ENCODE measurements around the gene UBE2Q2.

The UBE2Q2 gene

DNA sequence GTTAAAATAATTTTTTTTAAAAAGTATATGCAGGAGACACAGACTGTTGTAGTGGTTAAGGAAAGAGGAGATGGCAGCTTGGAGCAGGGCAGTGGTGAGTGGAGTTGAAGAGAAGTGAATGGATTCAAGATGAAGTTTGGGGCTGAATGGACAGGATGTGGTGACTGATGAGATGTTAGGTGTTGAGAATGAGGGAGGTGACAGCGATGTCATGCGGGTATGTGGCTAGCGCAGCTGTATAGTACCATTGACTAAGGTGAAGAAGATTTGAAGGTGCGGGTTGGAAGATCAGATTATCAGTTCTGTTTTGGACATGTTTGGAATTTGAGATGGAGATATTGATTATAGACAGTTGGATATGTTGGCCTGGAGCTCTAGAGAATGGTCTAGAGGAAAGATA lies 80.5 kb downstream of the UBE2Q2 start:
- DNase-seq (ENCODE audit: low read depth, low spot score), result no peak

DNA sequence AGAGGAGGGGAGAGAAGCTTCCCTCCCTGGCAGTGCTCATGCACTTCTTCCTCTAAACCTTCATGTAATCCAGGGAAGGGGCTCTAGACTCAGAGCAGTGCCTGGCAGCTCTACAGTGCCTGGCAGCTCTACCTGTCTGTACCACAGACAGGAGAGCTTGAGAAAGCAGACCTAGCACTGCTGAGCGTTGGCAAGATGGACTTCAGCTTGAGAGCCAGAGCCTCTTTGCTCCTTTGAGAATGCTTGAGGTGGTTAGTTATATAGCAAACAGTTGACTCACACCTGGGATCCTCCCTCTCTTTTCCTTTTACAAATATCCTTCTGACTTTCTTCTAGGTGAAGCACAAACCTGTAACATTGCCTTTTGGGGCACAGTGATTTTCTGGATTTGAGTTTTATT lies 81.3 kb downstream of the UBE2Q2 start:
- DNase-seq (ENCODE audit: low read depth, low spot score), result no peak

GRCh38 chr15:75925440-75925839 lies 82.2 kb downstream of the UBE2Q2 start:
- no peak for DNase-seq (ENCODE audit: low read depth, low spot score)

DNA sequence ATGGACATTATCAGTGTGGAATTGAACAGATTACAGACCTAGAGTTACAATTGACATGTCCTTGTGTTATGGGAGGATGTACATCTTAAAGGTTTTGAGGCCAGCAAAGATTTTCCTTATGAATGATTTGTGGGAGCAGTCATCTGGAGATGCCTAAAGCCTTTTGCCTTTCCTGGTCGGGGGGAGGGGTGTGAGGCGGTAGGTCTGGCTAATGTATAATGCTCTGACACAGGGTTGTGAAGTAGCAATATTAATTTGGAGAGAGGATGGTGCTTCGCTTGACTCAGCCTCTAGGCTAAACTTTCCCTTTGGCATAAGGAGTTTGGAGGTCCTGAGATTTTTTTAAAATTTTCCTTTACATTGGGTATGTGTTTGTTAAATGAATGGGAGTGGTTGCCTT lies 83.7 kb downstream of the UBE2Q2 start:
- no peak for DNase-seq (ENCODE audit: low read depth, low spot score)

DNA sequence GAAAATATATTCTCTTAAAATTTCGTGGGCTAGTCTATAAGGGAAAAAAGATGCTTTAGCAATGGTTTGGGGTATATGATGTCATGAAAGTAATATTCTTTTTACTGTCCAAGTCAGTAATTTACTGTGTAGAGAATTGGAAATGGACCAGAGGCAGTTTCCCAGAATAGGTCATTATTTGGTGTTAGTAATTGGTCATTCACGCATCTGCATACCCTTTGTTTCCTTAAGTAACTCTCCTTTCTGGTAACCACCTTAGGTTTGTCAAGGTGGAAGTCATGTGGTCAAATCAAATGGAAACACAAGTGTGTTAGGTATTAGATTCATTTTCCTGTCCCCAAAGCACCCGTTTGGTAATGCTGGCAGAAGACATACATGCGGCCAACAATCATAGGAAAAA lies 84.4 kb downstream of the UBE2Q2 start:
- peak; percentile 67 for DNase-seq (ENCODE audit: low read depth, low spot score)

- peak; percentile 47 for DNase-seq (ENCODE audit: low read depth, low spot score)
Measured at GRCh38 chr15:75928680-75929608, 85.7 kb downstream of the UBE2Q2 start.

DNA sequence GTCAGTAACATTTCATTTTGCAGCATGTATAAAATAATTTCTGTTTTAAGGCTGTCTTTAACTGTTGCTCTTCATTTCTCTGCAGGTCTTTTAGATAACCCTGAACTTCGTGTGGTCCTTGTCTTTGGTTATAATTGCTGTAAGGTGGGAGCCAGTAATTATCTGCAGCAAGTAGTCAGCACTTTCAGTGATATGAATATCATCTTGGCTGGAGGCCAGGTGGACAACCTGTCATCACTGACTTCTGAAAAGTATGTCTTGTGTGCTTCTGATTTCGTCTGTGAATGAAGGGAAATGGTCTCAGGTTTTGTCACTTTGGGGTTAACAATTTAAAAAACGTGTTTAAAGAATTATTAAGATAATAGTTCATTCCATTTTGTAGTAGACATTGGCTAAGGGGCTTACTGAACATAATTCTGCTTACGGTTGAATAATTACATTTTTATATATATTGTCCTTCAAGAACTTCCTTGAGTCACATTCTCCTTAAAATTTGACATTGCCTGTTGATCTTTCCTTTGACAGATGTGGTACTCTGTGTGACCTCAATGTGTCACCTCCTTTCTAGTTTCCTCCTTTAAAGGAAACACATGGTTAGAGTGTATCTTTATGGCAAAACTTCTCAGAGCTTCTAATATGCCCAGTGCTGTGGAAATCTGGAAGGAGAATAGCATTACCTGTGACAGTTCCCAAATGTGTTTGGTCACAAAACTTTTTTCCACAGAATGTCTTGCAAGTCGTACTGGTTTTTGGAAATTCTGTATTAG lies 86.7 kb downstream of the UBE2Q2 start:
- DNase-seq (ENCODE audit: low read depth, low spot score), result no peak

DNA sequence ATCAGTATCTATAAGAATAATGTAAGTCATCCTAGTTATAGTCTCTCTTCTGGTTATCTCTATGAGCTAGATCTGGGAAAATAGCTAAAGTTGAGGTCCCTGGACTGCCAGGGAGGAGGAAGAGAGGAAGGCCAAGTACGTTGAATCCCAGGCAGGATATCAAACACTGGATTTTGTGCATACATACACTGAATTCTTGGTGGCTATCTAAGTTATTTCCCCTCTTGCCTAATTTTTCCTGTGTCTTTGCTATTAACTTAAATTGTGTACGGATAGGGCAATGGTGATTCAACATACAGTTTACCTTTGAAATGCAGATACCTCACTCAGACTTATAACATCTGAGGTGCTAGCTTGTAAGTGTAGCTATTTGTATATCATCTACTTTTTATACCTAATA lies 87.6 kb downstream of the UBE2Q2 start:
- no peak for DNase-seq (ENCODE audit: low read depth, low spot score)

DNA sequence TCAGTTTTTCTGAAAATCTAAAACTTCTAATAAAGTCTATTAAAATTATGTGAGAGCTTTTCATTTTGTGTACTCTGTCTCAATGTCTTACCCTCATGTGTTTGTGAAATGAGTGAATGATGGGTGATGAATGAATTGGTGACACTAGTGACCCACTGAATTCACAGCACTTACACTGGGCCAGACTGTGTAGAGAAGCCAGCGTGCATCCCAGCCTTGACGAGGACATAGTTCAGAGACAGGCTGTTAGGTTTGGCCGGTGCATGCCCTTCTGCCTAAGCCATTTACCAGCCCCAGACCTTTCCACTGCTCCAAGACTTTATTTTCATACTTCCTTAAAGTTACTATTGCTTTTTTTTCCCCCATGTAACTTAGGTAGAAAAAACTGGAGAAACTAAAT lies 99.2 kb downstream of the UBE2Q2 start:
- no peak for DNase-seq (ENCODE audit: low read depth, low spot score)

DNA sequence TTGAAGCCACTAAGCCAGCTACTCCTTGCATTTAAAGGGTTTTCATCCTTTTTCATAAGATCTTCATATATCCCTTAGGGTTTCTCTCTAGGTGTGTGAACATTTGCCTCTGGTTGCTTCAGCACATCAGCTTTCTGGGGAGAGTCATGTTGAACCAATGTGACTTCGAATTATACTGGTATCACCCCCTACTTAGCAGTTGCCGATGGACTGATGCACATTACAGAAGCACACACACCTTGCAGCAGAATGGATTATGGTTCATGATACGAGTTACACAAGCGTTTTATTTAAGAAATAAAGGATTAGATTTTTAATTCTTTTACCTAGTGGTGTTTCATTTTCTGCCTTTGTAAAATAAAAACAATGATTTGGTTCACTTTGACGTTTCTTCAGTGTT lies 100.0 kb downstream of the UBE2Q2 start:
- DNase-seq (ENCODE audit: low read depth, low spot score), result no peak

DNA sequence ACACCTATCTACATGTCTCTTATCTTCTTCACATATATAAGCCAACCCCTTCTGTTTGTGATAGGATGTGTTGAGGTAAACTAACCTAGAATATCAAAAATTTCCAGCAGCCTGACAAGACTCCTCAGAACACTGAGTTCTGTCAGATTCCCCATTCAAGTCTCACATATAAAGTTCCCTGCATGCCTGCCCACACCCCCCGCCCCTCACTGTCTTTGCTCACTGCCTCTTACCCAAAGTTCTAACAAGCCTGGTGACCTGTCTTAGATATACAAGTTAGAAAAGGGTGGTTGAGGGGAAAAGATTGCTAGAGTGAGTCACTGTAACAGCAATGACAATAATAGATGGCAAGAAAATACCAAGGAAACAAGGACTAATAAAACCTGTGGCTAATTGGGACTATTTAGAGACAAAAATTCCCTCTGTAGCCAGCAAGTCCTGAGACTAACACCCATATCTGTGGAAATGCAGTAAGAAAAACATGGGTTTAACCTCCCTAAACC lies 100.5 kb downstream of the UBE2Q2 start:
- peak; percentile 46 for DNase-seq (ENCODE audit: low read depth, low spot score)

GRCh38 chr15:75945953-75946352 lies 102.7 kb downstream of the UBE2Q2 start:
- DNase-seq (ENCODE audit: low read depth, low spot score), result no peak

DNA sequence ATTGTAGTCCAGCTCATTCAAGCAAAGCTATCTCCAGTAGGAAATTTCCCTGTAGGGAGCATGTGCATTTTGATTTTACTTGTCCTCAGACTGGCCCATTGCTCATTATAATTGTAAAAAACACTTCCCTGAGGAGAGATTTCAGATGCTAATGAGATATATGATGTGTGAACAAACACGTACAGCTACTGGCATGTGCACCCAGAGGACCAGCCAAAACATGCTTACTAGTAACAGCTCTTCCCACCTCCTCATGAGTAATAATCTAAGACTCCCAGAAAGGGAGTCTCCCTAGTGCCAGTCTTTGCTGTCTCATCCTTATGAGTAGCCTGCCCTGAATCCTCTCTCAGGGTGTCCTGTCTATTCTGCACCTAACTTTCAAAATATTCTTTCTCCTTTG lies 103.8 kb downstream of the UBE2Q2 start:
- peak; percentile 68 for DNase-seq (ENCODE audit: low read depth, low spot score)

DNA sequence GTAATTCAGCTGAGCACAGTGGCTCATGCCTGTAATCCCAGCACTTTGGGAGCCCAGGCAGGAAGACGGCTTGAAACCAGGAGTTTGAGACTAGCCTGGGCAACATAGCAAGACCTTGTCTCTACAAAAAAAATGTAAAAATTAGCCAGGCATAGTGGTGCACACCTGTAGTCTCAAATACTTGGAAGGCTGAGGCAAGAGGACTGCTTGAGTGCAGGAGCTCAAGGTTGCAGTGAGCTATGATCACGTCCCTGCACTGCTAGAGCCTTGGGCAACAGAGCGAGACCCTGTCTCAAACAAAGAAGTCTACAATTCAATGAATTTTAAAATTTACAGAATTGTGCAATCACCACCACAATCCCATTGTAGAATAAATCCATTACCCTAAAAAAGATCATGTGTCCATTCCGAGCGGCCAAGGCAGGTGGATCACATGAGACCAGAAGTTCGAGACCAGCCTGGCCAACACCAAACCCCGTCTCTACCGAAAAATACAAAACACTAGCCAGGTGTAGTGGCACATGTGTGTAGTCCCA lies 105.6 kb downstream of the UBE2Q2 start:
- no peak for DNase-seq (ENCODE audit: low read depth, low spot score)

All from astrocyte of the hippocampus (primary cell).